IMR-90 (cell line): ENCODE data around the gene SLC23A1. TPM values are rescaled to one million over a fixed set of nuclear protein-coding genes. Genes with fewer than 3 reads are reported as not detected.

Experiments
- ATAC-seq: fragments of 200-7000 bp; cut with Tn5 transposase; 2 replicates; pipeline ENCODE4 v1.9.1; 2020; ENCODE audit warnings: low read depth, mild to moderate bottlenecking, moderate library complexity
- BruUV-seq: library from RNA; stranded (reverse); fragments of 400-500 nt; replicated peaks from 2 replicates; lab custom pipeline; 2021; lab: Mats Ljungman, UMichigan
- CTCF ChIA-PET: fragments of 300-600 bp; formaldehyde crosslinking; extraction: SDS; loops from one replicate; lab custom pipeline; 2021; ENCODE audit warnings: antibody characterized with exemption; lab: Yijun Ruan, JAX
- POLR2A ChIA-PET: fragments of 300-600 bp; sonication (Branson Sonifier 250); formaldehyde crosslinking; loops from one replicate; lab custom pipeline; 2022; ENCODE audit warnings: antibody characterized with exemption; ENCODE audit not compliant: unreplicated experiment; lab: Charles Lee
- DNase-seq: peaks from one replicate; pipeline ENCODE4 v3.0.0; 2013
- H2AFZ ChIP-seq: replicated peaks from 2 replicates; pipeline ENCODE3; 2013; ENCODE audit warnings: low read length, mild to moderate bottlenecking; ENCODE audit not compliant: poor library complexity
- H2AK5ac ChIP-seq: 2 replicates; pipeline ENCODE4 v1.6.1; 2013; ENCODE audit warnings: low read depth, low read length, inconsistent platforms
- H2AK9ac ChIP-seq: replicated peaks from 2 replicates; pipeline ENCODE3; 2013; ENCODE audit warnings: mild to moderate bottlenecking, low read depth, low read length, moderate library complexity; ENCODE audit not compliant: poor library complexity
- H2BK120ac ChIP-seq: 2 replicates; pipeline ENCODE4 v1.6.1; 2013; ENCODE audit warnings: low read depth, low read length, inconsistent platforms
- H2BK15ac ChIP-seq: 3 replicates; pipeline ENCODE4 v1.6.1; 2013; ENCODE audit warnings: low read depth, low read length, inconsistent platforms
- H2BK20ac ChIP-seq: 2 replicates; pipeline ENCODE4 v1.6.1; 2013; ENCODE audit warnings: low read depth, mild to moderate bottlenecking, inconsistent platforms, low read length, moderate library complexity
- H2BK5ac ChIP-seq: 2 replicates; pipeline ENCODE4 v1.6.1; 2013; ENCODE audit warnings: mild to moderate bottlenecking, low read depth, low read length, inconsistent platforms; ENCODE audit not compliant: poor library complexity, severe bottlenecking
- H3K14ac ChIP-seq: replicated peaks from 2 replicates; pipeline ENCODE4 v1.6.1; 2013; ENCODE audit warnings: low read depth, low read length, inconsistent platforms
- H3K18ac ChIP-seq: 2 replicates; pipeline ENCODE4 v1.6.1; 2013; ENCODE audit warnings: low read depth, low read length, control low read depth
- H3K23ac ChIP-seq: 2 replicates; pipeline ENCODE4 v1.6.1; 2013; ENCODE audit warnings: low read depth, low read length, inconsistent platforms
- H3K27ac ChIP-seq: 2 replicates; pipeline ENCODE4 v1.5.1; 2013; ENCODE audit warnings: mild to moderate bottlenecking, control low read depth, low read length; ENCODE audit not compliant: insufficient read depth
- H3K27me3 ChIP-seq: 2 replicates; pipeline ENCODE4 v1.6.1; 2013; ENCODE audit warnings: low read length; ENCODE audit not compliant: control insufficient read depth, insufficient read depth
- H3K36me3 ChIP-seq: 2 replicates; pipeline ENCODE4 v1.6.1; 2013; ENCODE audit warnings: low read length, mixed read lengths; ENCODE audit not compliant: control insufficient read depth, insufficient read depth
- H3K4ac ChIP-seq: 2 replicates; pipeline ENCODE4 v1.6.1; 2013; ENCODE audit warnings: low read depth, low read length, inconsistent platforms
- H3K4me1 ChIP-seq: 2 replicates; pipeline ENCODE4 v1.6.1; 2013; ENCODE audit warnings: low read length, mixed read lengths; ENCODE audit not compliant: control insufficient read depth, insufficient read depth
- H3K4me2 ChIP-seq: 2 replicates; pipeline ENCODE4 v1.6.1; 2013; ENCODE audit warnings: low read depth, mild to moderate bottlenecking, control low read depth, low read length, moderate library complexity
- H3K4me3 ChIP-seq: 2 replicates; pipeline ENCODE4 v1.5.1; 2013; ENCODE audit warnings: low read depth, mild to moderate bottlenecking, control low read depth, low read length, moderate library complexity; ENCODE audit not compliant: insufficient read depth
- H3K56ac ChIP-seq: 2 replicates; pipeline ENCODE4 v1.6.1; 2013; ENCODE audit warnings: low read length, inconsistent platforms; ENCODE audit not compliant: insufficient read depth; ENCODE audit errors: extremely low read depth
- H3K79me1 ChIP-seq, 2 experiments: 2 replicates each; pipeline ENCODE4 v1.6.1; 2013; ENCODE audit warnings: low read length in 2 of 2, inconsistent platforms in 1 of 2, low read depth in 1 of 2
- H3K9ac ChIP-seq: 2 replicates; pipeline ENCODE4 v1.6.1; 2013; ENCODE audit warnings: low read depth, low read length, control low read depth
- H3K9me1 ChIP-seq: 2 replicates; pipeline ENCODE4 v1.6.1; 2013; ENCODE audit warnings: low read length, inconsistent platforms; ENCODE audit not compliant: insufficient read depth
- H3K9me3 ChIP-seq: 2 replicates; pipeline ENCODE4 v1.6.1; 2013; ENCODE audit warnings: low read length; ENCODE audit not compliant: control insufficient read depth, insufficient read depth
- H4K20me1 ChIP-seq: 2 replicates; pipeline ENCODE4 v1.6.1; 2013; ENCODE audit warnings: low read length, inconsistent platforms; ENCODE audit not compliant: insufficient read depth
- H4K5ac ChIP-seq: 2 replicates; pipeline ENCODE4 v1.6.1; 2013; ENCODE audit warnings: mild to moderate bottlenecking, low read depth, low read length, control low read depth
- H4K8ac ChIP-seq, 2 experiments: 2 replicates each; pipeline ENCODE4 v1.6.1; 2013; ENCODE audit warnings: low read depth in 2 of 2, low read length in 2 of 2, control low read depth in 1 of 2, inconsistent platforms in 1 of 2
- H4K91ac ChIP-seq: 2 replicates; pipeline ENCODE4 v1.6.1; 2013; ENCODE audit warnings: low read depth, low read length, inconsistent platforms; ENCODE audit not compliant: insufficient read depth
- BHLHE40 ChIP-seq: fragments of 150-350 bp; IDR thresholded peaks from 2 replicates; pipeline ENCODE4 v1.6.1; 2016; ENCODE audit warnings: mild to moderate bottlenecking, low read depth, low read length
- CEBPB ChIP-seq: IDR thresholded peaks from 2 replicates; pipeline ENCODE4 v1.6.1; 2012; ENCODE audit warnings: low read depth, low read length, improper control_type of control experiment
- CHD1 ChIP-seq: IDR thresholded peaks from 2 replicates; pipeline ENCODE4 v1.6.1; 2012; ENCODE audit warnings: low read depth, low read length, improper control_type of control experiment
- CTCF ChIP-seq: conservative IDR thresholded peaks from 2 replicates; pipeline ENCODE4 v1.5.1; 2012; ENCODE audit warnings: mild to moderate bottlenecking, low read depth, low read length, improper control_type of control experiment
- ELK1 ChIP-seq: fragments of 150-350 bp; IDR thresholded peaks from 2 replicates; pipeline ENCODE4 v1.6.1; 2016; ENCODE audit warnings: low read depth, mild to moderate bottlenecking, low read length, moderate library complexity, borderline replicate concordance
- FOS ChIP-seq: fragments of 150-350 bp; IDR thresholded peaks from 2 replicates; pipeline ENCODE4 v1.6.1; 2016; ENCODE audit warnings: low read depth, low read length
- MAFK ChIP-seq: IDR thresholded peaks from 2 replicates; pipeline ENCODE4 v1.6.1; 2012; ENCODE audit warnings: low read depth, low read length, improper control_type of control experiment
- MAZ ChIP-seq: IDR thresholded peaks from 2 replicates; pipeline ENCODE4 v1.6.1; 2012; ENCODE audit warnings: low read depth, mild to moderate bottlenecking, low read length, improper control_type of control experiment, moderate library complexity, borderline replicate concordance
- MXI1 ChIP-seq: IDR thresholded peaks from 2 replicates; pipeline ENCODE4 v1.6.1; 2012; ENCODE audit warnings: low read depth, mild to moderate bottlenecking, low read length, moderate library complexity, borderline replicate concordance
- NFE2L2 ChIP-seq: fragments of 150-350 bp; IDR thresholded peaks from 2 replicates; pipeline ENCODE4 v1.6.1; 2016; ENCODE audit warnings: low read depth, mild to moderate bottlenecking, low read length
- POLR2A ChIP-seq: IDR thresholded peaks from 2 replicates; pipeline ENCODE4 v1.6.1; 2012; ENCODE audit warnings: mild to moderate bottlenecking, low read depth, low read length
- RAD21 ChIP-seq: IDR thresholded peaks from 2 replicates; pipeline ENCODE4 v1.6.1; 2012; ENCODE audit warnings: low read length, improper control_type of control experiment
- RCOR1 ChIP-seq: IDR thresholded peaks from 2 replicates; pipeline ENCODE4 v1.6.1; 2012; ENCODE audit warnings: mild to moderate bottlenecking, low read length, improper control_type of control experiment; ENCODE audit not compliant: insufficient replicate concordance
- RFX5 ChIP-seq: IDR thresholded peaks from 2 replicates; pipeline ENCODE4 v1.8.0; 2012; ENCODE audit warnings: low read depth, mild to moderate bottlenecking, low read length, moderate library complexity
- SMC3 ChIP-seq: fragments of 150-350 bp; IDR thresholded peaks from 2 replicates; pipeline ENCODE4 v1.6.1; 2016; ENCODE audit warnings: low read depth, mild to moderate bottlenecking, antibody characterized with exemption, low read length, moderate library complexity
- USF2 ChIP-seq: fragments of 150-350 bp; IDR thresholded peaks from 2 replicates; pipeline ENCODE4 v1.6.1; 2017; ENCODE audit warnings: mild to moderate bottlenecking, antibody characterized with exemption, low read length, low read depth
- WGBS, 2 experiments: methylation state at CpG; one replicate each; pipeline versions ENCODE4 v1.1.5 to v1.1.7; 2013; ENCODE audit warnings: missing lambda C conversion rate in 2 of 2; ENCODE audit not compliant: insufficient read length in 1 of 2; ENCODE audit errors: extremely low coverage in 2 of 2; 5-methylcytosine and 5-hydroxymethylcytosine counted together
- dilution Hi-C: fragments of 300-500 bp; cut with HindIII; formaldehyde crosslinking; loops from one replicate; pipeline ENCODE4 v1.14.3; 2018; ENCODE audit warnings: low sequenced_read_pairs; ENCODE audit not compliant: unreplicated experiment
- in situ Hi-C: fragments of 300-500 bp; cut with MboI; formaldehyde crosslinking; loops from 3 replicates; pipeline ENCODE4 v1.14.3; 2019; ENCODE audit warnings: low sequenced_read_pairs, inconsistent platforms, mixed read lengths
- intact Hi-C: fragments of 100-400 bp; cut with micrococcal nuclease; formaldehyde crosslinking; loops from 2 replicates; pipeline ENCODE4 v1.10.0; 2022
- polyA plus RNA-seq, 3 experiments: library from polyadenylated mRNA; depleted of rRNA; stranded (reverse); fragments of >200 nt; gene quantifications; 2 replicates each; pipeline ENCODE4 v1.2.3, GENCODE V29; 2012; ENCODE audit warnings: low replicate concordance in 1 of 3
- total RNA-seq: library from RNA; depleted of rRNA; stranded (reverse); fragments of >200 nt; gene quantifications from 2 replicates; pipeline ENCODE4 v1.2.3, GENCODE V29; 2012

Gene SLC23A1
- total and polyA plus RNA-seq, 2 of the 4 experiments (the other 2 are of a cell fraction), result not detected

DNA sequence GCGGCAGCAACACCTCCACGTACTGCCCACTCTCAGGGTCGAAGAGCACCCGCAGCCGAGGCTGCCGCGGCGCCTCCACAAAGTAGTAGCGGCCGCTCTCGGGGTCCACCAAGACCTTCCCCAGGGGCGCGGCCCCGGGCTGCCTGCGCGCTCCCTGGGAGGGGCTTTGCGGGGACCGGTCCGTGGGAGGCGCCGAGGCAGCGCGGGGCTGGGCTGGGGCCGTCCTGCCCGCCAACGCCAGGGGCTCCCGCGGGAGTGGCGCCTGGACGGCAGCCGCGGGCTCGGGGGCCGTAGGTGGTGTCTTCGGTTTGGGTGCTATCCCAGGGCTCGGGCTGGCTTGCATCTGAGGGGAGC, 9.2 kb upstream of the SLC23A1 start:
- H3K9me1 ChIP-seq, result no peaks in the 10 kb centered on the region
- H2BK120ac ChIP-seq, result no peak overlapping the region
- H3K36me3 ChIP-seq, result no peaks in the 10 kb centered on the region
- peaks cover 16% of the 10 kb centered on the region; the same call in 1 of the 2 replicates for H3K9me3 ChIP-seq
- dilution Hi-C loops (no loop called here), in situ Hi-C loops (no loop called here), intact Hi-C loops (no loop called here)
- no peak overlapping the region for H3K23ac ChIP-seq
- ATAC-seq, result no peak; the same call in 1 of the 2 replicates
- no peak overlapping the region for H2BK15ac ChIP-seq
- H3K4me2 ChIP-seq, result no peak overlapping the region
- no peak overlapping the region for H2AK9ac ChIP-seq
- no peaks in the 10 kb centered on the region for H4K20me1 ChIP-seq
- WGBS, 2 experiments, result 18% methylated on average over 33 of the region's 36 CpGs; no CpG with 5 or more reads in 1 of the 2 experiments
- no peaks in the 10 kb centered on the region for H3K79me1 ChIP-seq
- H4K8ac ChIP-seq, result no peak overlapping the region
- H3K18ac ChIP-seq, result no peak overlapping the region
- peaks cover 5% of the 10 kb centered on the region; the same call in 1 of the 2 replicates for H3K4me1 ChIP-seq
- H3K4ac ChIP-seq, result no peak overlapping the region
- H4K5ac ChIP-seq, result no peak overlapping the region
- no peak overlapping the region for H2AK5ac ChIP-seq
- H3K4me3 ChIP-seq, result peak overlapping the region; percentile 26; the same call in 1 of the 2 replicates
- peak overlapping the region; percentile 86 for H2AFZ ChIP-seq
- no peak overlapping the region for H3K56ac ChIP-seq
- H3K27ac ChIP-seq, result no peak overlapping the region
- H4K91ac ChIP-seq, result no peak overlapping the region
- H2BK5ac ChIP-seq, result no peak overlapping the region
- H2BK20ac ChIP-seq, result no peak overlapping the region
- no peak for TF ChIP-seq ELK1
- no peak for TF ChIP-seq CTCF
- no peak for TF ChIP-seq RAD21
- TF ChIP-seq FOS, result no peak
- TF ChIP-seq NFE2L2, result no peak
- TF ChIP-seq SMC3, result no peak
- TF ChIP-seq RCOR1, result no peak
- TF ChIP-seq CEBPB, result no peak
- TF ChIP-seq RFX5, result no peak
- no peak for TF ChIP-seq MXI1
- TF ChIP-seq POLR2A, result no peak
- no peak for TF ChIP-seq USF2
- no peak for TF ChIP-seq BHLHE40
- TF ChIP-seq CHD1, result no peak
- TF ChIP-seq MAFK, result no peak
- TF ChIP-seq MAZ, result no peak
- H3K9ac ChIP-seq, result no peak overlapping the region
- ChIA-PET POLR2A (no interaction called here), CTCF (interaction anchor here (1.3 kb wide), 1 partner anchor 120 kb away, joined by 3 read pairs; no protein-coding TSS in a partner anchor)
- no peak overlapping the region for H3K14ac ChIP-seq
- peaks cover 28% of the 10 kb centered on the region for H3K27me3 ChIP-seq
- BruUV-seq, result no TSS peak
- DNase-seq, result no peak
